Breast epithelium (tissue), 4 donors: Measurements from ENCODE around the gene RANGAP1. TPM values are rescaled to one million over a fixed set of nuclear protein-coding genes. Genes with fewer than 3 reads are reported as not detected.

Experiments
- DNase-seq, 2 donors: peaks; one replicate each; pipeline ENCODE4 v3.0.0-alpha.2; 2019; ENCODE audit warnings: low spot score in 2 of 2
- H3K27ac ChIP-seq, 2 donors: fragments of 200-600 bp; sonication (generic) in 1 of 2; one replicate each; pipeline ENCODE4 v1.5.1; 2016 to 2019; ENCODE audit warnings: mild to moderate bottlenecking in 1 of 2
- H3K27me3 ChIP-seq, 2 donors: fragments of 200-600 bp; sonication (generic) in 1 of 2; one replicate each; pipeline versions ENCODE4 v1.5.1 to v1.6.0; 2017 to 2019; ENCODE audit warnings: control low read depth in 1 of 2, mild to moderate bottlenecking in 1 of 2
- H3K36me3 ChIP-seq: fragments of 200-600 bp; one replicate; pipeline ENCODE4 v1.5.1; 2019
- H3K4me1 ChIP-seq, 2 donors: fragments of 200-600 bp; sonication (generic); one replicate each; pipeline ENCODE4 v1.5.1; 2016 to 2019; ENCODE audit warnings: control low read depth in 1 of 2
- H3K4me3 ChIP-seq, 3 donors: fragments of 200-600 bp; sonication (generic); 1 replicate in 2 of 3; 2 replicates in 1 of 3; pipeline ENCODE4 v1.5.1; 2016 to 2019; ENCODE audit warnings: mild to moderate bottlenecking in 3 of 3, moderate library complexity in 2 of 3
- H3K9me3 ChIP-seq, 2 donors: fragments of 200-600 bp; sonication (generic) in 1 of 2; one replicate each; pipeline ENCODE4 v1.5.1; 2016 to 2019; ENCODE audit warnings: control low read depth in 1 of 2
- CTCF ChIP-seq, 3 donors: fragments of 450-650 bp; IDR thresholded peaks; one replicate each; pipeline ENCODE4 v1.5.1; 2016 to 2017; ENCODE audit warnings: antibody characterized with exemption in 3 of 3, mild to moderate bottlenecking in 3 of 3, moderate library complexity in 3 of 3
- POLR2A ChIP-seq: fragments of 450-650 bp; IDR thresholded peaks from one replicate; pipeline ENCODE4 v1.6.1; 2016; ENCODE audit warnings: antibody characterized with exemption, mild to moderate bottlenecking, moderate library complexity
- POLR2AphosphoS5 ChIP-seq, 3 donors: sonication (generic); formaldehyde crosslinking; IDR thresholded peaks; one replicate each; pipeline ENCODE4 v1.6.1; 2017; ENCODE audit warnings: antibody characterized with exemption in 3 of 3
- intact Hi-C: fragments of 100-400 bp; cut with DNase I; formaldehyde crosslinking; loops from one replicate; pipeline ENCODE4 v1.15.1; 2023; ENCODE audit warnings: low total_unique reads
- total RNA-seq, 3 donors: library from RNA; depleted of rRNA; stranded (reverse); fragments of >200 nt; gene quantifications; one replicate each; pipeline ENCODE4 v1.1.0, GENCODE V29; 2016

Gene RANGAP1
- total RNA-seq, 3 donors from 2014 or later: 29.8 to 54.1 (median 51.2) TPM

DNA sequence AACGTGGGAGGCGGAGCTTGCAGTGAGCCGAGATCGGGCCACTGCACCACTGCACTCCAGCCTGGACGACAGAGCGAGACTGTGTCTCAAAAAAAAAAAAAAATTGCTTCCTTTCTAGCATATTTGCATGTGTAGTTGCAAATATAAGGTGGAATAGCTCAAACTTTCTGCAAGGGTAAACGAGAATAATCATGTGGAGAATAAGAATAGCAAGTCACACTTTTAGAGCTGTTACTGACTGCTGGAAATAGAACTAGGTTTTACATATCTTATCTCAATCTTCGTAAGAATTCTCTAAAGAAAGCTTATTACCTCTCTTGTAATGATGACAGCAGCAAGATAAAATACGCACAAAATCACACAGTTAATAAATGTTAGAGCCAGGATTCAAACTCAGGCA, 79.3 kb downstream of the RANGAP1 start:
- no peak for TF ChIP-seq POLR2AphosphoS5 (IDR thresholded peaks at IDR 0.05)
- no peak for TF ChIP-seq POLR2A
- no peak for TF ChIP-seq CTCF (IDR thresholded peaks at IDR 0.05)
- Histone ChIP-seq H3K27me3 (no peaks in the 10 kb centered on the region), H3K9me3 (no peaks in the 10 kb centered on the region), H3K4me1 (no peaks in the 10 kb centered on the region), H3K27ac (no peak overlapping the region), H3K36me3 (no peaks in the 10 kb centered on the region), H3K4me3 (no peak overlapping the region)
- intact Hi-C loops: no loop called here
- DNase-seq: no peak

DNA sequence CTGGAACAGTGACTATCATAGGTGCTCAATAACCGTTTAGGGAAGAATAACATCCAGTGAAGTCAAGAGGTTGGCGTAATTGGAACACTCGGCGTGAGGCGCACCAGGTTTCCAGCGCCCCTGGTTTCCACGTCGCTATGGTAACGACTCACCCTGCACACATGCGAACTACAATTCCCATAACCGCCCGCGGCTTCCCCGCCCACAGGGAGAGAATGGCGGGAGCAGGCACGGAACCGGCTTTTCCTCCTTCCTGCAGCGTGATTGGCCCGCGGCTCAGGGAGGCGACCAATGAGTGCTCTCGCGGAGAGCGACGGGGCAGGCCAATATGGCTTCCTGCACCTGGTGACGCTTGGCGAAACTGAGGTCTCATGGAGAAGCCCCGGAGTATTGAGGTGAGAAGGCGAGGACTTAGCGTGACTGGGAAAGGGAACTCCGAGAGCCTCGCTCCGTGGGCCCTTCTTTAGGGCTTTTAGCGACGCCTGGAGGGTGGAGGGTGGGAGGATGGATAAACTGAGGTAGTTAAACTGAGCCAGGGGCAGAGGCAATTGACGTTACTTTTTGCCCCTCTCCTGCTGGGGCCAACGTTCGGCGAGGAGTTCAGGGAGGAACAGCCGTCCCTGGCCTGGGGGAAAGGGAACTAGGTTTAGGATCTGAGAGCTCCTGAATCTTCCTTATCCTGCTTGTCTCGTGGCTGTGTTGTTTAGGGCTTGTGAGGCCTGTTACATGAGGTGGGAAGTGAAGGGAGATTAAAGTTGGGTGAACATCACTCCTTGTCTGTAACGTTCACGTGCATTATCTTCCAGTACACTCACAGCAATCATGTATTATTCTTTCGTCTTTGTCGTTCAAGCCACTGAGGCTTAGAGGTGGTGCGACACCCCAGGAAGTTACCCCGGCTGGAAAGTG, 80.7 kb downstream of the RANGAP1 start, which contains the start of gene L3MBTL2:
Gene L3MBTL2 (plus strand): TSS at position 321 of the 909 bp plus-strand sequence. CDS start 51 bp downstream, at position 372.
- no peaks in the 10 kb centered on the region for H3K9me3 ChIP-seq
- peak within 1 kb of the TSS; percentile 61 to 75 for H3K27ac ChIP-seq
- TF ChIP-seq POLR2A: peak; percentile 32
- TF ChIP-seq POLR2AphosphoS5 (IDR thresholded peaks at IDR 0.05): peak in 2 of 3 donors; percentile 67 to 69
- no peak for TF ChIP-seq CTCF (IDR thresholded peaks at IDR 0.05)
- intact Hi-C loops: no loop called here
- no peaks in the 10 kb centered on the region for H3K27me3 ChIP-seq
- DNase-seq: peak; percentile 97 to 98
- no peaks in the 10 kb centered on the region for H3K36me3 ChIP-seq
- no peaks in the 10 kb centered on the region for H3K4me1 ChIP-seq
- H3K4me3 ChIP-seq: peak within 1 kb of the TSS; percentile 80 to 86 (median 86)

DNA sequence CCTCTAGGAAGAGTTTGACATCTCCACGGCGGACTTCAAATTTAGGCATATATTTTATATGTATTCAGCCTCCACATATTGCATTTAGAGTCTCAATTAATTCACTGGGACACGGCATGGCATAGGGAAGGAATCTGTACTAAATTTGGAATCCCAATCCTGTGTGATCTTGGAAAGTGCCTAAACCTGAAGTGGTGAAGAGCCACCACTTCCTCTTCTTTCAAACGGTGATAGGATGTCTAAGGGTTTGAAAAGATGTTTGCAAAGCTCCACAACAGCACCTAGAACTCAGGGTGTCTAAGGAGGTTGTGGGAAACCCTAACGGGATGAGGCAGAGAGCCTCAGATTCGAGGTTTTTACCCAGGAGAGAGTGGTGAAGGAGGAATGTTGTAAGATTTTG, 81.9 kb downstream of the RANGAP1 start:
- H3K4me3 ChIP-seq: no peak overlapping the region
- intact Hi-C loops: no loop called here

GRCh38 chr22:41203118-41203517, 82.9 kb downstream of the RANGAP1 start:
- Histone ChIP-seq H3K36me3 (no peaks in the 10 kb centered on the region), H3K27me3 (no peaks in the 10 kb centered on the region), H3K9me3 (no peaks in the 10 kb centered on the region), H3K4me3 (no peak overlapping the region), H3K4me1 (no peaks in the 10 kb centered on the region), H3K27ac (no peak overlapping the region)
- intact Hi-C loops: no loop called here
- TF ChIP-seq POLR2AphosphoS5 (IDR thresholded peaks at IDR 0.05) (no peak), CTCF (IDR thresholded peaks at IDR 0.05) (no peak), POLR2A (no peak)
- no peak for DNase-seq

More for the DNA sequence above, 81.9 kb downstream of the RANGAP1 start:
- H3K36me3 ChIP-seq: no peaks in the 10 kb centered on the region
- no peak overlapping the region for H3K27ac ChIP-seq
- H3K27me3 ChIP-seq: no peaks in the 10 kb centered on the region
- H3K4me1 ChIP-seq: no peaks in the 10 kb centered on the region
- TF ChIP-seq CTCF (IDR thresholded peaks at IDR 0.05): no peak
- no peak for TF ChIP-seq POLR2A
- TF ChIP-seq POLR2AphosphoS5 (IDR thresholded peaks at IDR 0.05): no peak
- H3K9me3 ChIP-seq: no peaks in the 10 kb centered on the region
- DNase-seq: no peak

GRCh38 chr22:41201141-41201540, 84.8 kb downstream of the RANGAP1 start:
- no peak overlapping the region for H3K27ac ChIP-seq
- no peaks in the 10 kb centered on the region for H3K27me3 ChIP-seq
- no peak for DNase-seq
- intact Hi-C loops: no loop called here
- no peaks in the 10 kb centered on the region for H3K9me3 ChIP-seq
- no peak for TF ChIP-seq POLR2A
- TF ChIP-seq CTCF (IDR thresholded peaks at IDR 0.05): no peak
- TF ChIP-seq POLR2AphosphoS5 (IDR thresholded peaks at IDR 0.05): no peak
- no peaks in the 10 kb centered on the region for H3K36me3 ChIP-seq
- no peak overlapping the region for H3K4me3 ChIP-seq
- no peaks in the 10 kb centered on the region for H3K4me1 ChIP-seq
